Stimulated activated memory B cell treated with anti-CD40 and anti-IgM and Interleukin-4, amounts not matched to agents 10 μg/mL and 1 μg/mL and 100 μg/mL, for 72 hours (primary cell): ENCODE measurements around the gene AKT1S1.

Experiments
- ATAC-seq: fragments of 150-1000 bp; cut with Tn5 transposase; 2 replicates; pipeline ENCODE4 v1.10.0; 2021
- H3K27ac Mint-ChIP-seq: one replicate; pipeline ENCODE4 v1.8.0; 2022; ENCODE audit warnings: mild to moderate bottlenecking, mixed read lengths
- H3K27me3 Mint-ChIP-seq: one replicate; pipeline ENCODE4 v1.8.0; 2022; ENCODE audit warnings: mixed read lengths
- H3K36me3 Mint-ChIP-seq: one replicate; pipeline ENCODE4 v1.8.0; 2022; ENCODE audit warnings: mixed read lengths
- H3K4me1 Mint-ChIP-seq: one replicate; pipeline ENCODE4 v1.8.0; 2022; ENCODE audit warnings: mixed read lengths
- H3K4me3 Mint-ChIP-seq: one replicate; pipeline ENCODE4 v1.8.0; 2022; ENCODE audit warnings: mild to moderate bottlenecking, moderate library complexity, mixed read lengths
- H3K9me3 Mint-ChIP-seq: one replicate; pipeline ENCODE4 v1.8.0; 2022; ENCODE audit warnings: mixed read lengths

AKT1S1 gene

DNA sequence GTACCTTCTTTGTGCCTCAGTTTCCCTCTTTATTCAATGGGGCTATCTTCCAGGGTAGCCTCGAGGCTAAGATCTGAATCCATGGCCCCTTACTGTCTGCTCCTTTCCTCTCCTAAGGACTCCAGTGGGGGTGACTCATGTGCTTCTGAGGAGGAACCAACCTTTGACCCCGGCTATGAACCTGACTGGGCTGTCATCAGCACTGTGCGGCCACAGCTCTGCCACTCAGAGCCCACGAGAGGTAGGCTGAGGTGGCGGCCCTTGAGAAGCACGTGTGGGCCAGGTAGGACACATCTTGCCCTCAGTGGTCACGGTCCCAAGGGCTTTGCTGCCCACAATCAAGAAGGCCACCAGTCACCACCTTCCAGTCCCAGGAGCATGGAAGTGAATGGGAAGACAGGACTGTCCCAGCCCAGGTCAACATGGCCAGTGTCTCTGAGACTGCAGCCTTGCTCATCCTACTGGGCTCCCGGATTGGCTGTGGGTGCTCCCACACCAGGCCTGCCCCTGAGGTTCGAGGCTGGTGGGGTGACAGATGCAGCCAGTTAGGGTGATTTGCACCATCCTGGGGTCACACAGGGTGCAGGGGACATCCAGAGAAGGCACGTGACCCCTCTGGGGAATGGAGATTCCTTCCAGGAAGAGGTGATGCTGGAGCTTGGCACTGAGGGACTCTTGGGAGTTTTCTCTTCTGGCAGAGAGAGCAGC lies 3.2 kb upstream of the AKT1S1 start:
- peaks cover 26% of the 10 kb centered on the region for H3K4me1 Mint-ChIP-seq
- H3K9me3 Mint-ChIP-seq, result no peaks in the 10 kb centered on the region
- H3K4me3 Mint-ChIP-seq, result no peak overlapping the region
- ATAC-seq, result no peak
- H3K36me3 Mint-ChIP-seq, result peaks cover 65% of the 10 kb centered on the region
- H3K27me3 Mint-ChIP-seq, result no peaks in the 10 kb centered on the region
- H3K27ac Mint-ChIP-seq, result no peak overlapping the region

DNA sequence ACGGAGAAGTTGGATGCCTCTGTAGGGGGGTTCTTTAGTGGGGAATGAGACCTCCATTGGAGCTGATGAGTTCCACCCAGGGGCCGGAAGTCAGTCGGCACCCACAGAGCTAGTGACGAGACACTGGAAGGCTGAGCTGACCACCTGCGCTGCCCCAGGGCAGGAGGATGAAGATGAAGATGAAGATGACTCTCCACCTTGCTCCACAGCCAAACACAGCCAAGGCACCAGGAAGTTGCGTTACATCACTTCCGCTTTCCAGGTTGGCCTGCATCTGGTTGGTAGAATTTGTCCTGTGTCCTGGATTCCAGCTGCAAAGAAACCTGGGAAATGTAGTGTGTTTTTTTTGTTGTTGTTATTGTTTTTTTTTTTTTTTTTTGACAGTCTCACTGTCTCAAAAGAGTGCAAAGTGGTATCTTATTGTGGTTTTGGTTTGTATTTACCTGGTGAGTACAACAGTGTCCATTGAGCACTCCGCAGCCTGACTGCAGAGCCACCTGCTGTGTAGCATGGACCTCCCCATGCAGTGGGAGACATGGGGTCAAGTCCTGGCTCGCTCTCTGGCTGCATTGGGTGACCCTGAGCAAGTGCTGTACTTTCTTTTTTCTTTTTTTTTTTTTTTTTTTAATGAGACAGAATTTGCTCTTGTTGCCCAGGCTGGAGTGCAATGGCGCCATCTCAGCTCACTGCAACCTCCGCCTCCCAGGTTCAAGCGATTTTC lies 2.2 kb upstream of the AKT1S1 start:
- Mint-ChIP-seq H3K9me3 (no peaks in the 10 kb centered on the region), H3K4me3 (no peak overlapping the region), H3K4me1 (peaks cover 33% of the 10 kb centered on the region), H3K27me3 (no peaks in the 10 kb centered on the region), H3K27ac (no peak overlapping the region), H3K36me3 (peaks cover 56% of the 10 kb centered on the region)
- ATAC-seq, result no peak

DNA sequence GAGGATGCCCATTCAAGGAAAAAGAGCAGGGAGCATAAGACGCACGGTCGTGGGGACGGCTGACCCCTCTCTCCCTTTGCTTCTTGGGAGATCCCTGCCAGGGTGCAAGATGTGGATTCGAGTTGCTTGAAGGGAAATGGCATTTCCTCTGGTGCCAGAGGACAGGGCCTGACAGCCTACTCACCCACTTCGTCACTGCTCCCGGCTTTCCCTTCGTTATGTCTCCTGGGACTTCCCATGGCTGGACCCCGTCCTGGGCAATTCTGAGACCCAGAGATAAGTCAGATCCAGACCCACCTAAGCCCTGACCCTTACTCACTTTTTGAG lies 1.6 kb upstream of the AKT1S1 start:
- Mint-ChIP-seq H3K4me3 (no peak overlapping the region), H3K27me3 (no peaks in the 10 kb centered on the region), H3K4me1 (peaks cover 33% of the 10 kb centered on the region), H3K36me3 (peaks cover 51% of the 10 kb centered on the region), H3K9me3 (no peaks in the 10 kb centered on the region), H3K27ac (no peak overlapping the region)
- no peak for ATAC-seq

DNA sequence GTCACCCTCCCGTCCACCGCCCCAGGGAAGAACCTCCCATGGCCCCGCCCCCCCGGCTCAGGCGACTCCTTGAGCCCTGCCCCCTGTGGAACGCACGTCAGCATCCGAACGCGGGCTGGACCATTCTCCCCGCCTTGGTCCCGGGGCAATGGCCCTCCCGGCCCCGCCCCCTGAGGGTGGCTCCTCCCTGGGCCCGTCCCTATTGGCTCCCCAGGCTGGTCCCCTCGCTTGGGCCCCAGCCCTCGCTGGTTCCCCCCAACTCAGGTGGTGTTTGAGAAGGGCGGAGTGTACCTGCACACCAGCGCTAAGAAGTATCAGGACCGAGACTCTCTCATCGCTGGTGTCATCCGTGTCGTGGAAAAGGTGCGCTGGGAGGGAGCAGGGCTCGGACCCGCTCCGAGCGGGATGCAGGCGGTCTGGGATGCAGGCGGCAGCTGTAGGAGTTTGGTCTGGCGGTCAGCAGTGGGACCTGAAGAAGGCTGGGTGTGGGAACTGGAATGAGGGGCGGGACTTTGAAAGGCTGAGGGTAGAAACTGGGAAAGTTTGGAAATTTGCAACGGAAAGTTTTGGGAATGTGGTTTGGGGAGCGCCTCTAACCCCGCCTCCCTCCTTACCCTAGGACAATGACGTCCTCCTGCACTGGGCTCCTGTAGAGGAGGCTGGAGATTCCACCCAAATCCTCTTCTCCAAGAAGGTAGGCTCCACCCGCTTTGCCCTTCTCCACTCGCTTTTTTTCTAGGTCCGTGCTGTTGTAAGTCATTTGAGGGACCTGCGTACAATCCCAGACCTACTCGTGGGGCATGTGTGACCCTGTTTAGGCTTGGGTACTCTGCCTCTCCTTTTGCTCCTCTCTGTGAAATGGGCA lies 956 bp upstream of the AKT1S1 start:
- H3K4me1 Mint-ChIP-seq, result peaks cover 33% of the 10 kb centered on the region
- no peak overlapping the region for H3K4me3 Mint-ChIP-seq
- no peak overlapping the region for H3K27ac Mint-ChIP-seq
- ATAC-seq, result peak; percentile 84
- H3K36me3 Mint-ChIP-seq, result peaks cover 45% of the 10 kb centered on the region
- no peaks in the 10 kb centered on the region for H3K27me3 Mint-ChIP-seq
- no peaks in the 10 kb centered on the region for H3K9me3 Mint-ChIP-seq

DNA sequence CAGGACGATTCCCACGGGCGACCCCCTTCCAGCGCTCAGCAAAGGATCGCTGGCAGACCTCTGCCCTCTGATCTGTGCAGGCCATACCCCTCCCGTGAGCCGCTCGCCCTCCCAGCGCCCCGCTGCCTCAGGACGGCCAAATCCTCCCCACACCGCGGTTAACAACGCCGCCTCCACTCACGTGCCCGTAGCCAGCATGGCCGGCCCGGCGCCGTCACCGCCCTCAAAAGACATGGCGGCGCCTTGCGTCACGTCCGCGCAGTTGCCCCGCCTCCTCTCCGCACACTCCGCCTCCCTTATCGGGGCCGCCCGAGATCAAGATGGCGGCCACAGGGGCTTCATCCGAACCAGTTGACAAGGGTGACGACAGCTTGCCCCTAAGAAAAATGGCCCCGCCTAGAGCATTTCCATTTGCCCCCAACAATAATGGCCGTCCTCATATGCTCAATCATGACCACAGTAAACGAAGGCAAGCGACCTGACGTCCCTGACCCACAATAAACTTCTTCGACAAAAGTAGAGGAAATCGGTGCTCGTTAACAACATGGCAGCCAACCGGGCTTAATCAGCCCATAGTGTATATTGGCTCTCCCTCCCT lies 634 bp downstream of the AKT1S1 start:
- Mint-ChIP-seq H3K9me3 (no peaks in the 10 kb centered on the region), H3K27ac (no peak overlapping the region), H3K27me3 (no peaks in the 10 kb centered on the region), H3K4me1 (peaks cover 37% of the 10 kb centered on the region), H3K36me3 (peaks cover 29% of the 10 kb centered on the region), H3K4me3 (no peak overlapping the region)
- peak; percentile 79 for ATAC-seq

DNA sequence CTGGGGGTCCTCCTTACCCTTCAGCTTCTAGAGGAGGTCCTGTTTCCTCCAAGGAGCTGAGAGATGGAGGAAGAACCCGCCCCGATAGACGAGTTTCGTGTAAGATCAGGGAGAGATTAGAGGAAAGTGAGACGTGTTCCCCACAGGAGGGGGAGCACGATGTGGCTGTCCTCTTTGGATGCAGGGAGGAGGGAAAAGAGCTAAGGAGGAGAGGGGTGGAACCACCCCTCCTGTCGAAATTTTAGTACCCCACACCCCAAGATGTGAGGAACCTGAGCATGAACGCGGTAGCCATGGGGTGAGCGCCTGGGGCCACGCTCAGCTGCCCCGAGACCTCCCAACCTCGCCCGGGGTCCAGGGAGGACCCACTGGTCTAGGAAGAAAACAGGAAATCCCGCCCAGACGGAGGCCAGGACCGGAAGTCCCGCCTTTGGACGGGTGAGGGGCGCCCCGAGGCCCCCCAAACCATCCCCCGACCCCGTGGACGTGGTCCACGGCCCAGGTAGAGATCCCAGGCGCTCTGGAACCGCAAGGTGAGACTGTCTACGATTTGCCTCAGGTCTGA lies 1.2 kb downstream of the AKT1S1 start:
- Mint-ChIP-seq H3K36me3 (peaks cover 23% of the 10 kb centered on the region), H3K27ac (no peak overlapping the region), H3K4me1 (peaks cover 37% of the 10 kb centered on the region), H3K9me3 (no peaks in the 10 kb centered on the region), H3K27me3 (no peaks in the 10 kb centered on the region), H3K4me3 (no peak overlapping the region)
- peak; percentile 9 for ATAC-seq

DNA sequence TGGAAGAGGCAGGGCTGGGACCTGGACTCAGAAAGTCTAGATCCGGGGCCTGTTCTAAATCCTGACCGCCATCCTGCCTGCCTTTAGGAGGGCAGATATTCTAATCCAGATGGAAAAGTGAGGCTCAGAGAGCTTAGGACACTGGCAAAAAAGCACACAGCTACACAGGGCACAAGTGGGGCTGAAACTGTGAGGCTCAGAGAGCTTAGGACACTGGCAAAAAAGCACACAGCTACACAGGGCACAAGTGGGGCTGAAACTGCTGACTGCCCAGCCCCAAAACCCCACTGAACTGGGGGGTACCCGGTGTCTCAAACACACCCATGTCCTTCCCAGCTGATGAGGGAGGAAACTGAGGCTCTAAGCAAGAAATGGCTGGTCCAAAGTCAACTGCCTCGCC lies 2.0 kb downstream of the AKT1S1 start:
- no peak for ATAC-seq
- Mint-ChIP-seq H3K4me1 (peaks cover 45% of the 10 kb centered on the region), H3K36me3 (peaks cover 15% of the 10 kb centered on the region), H3K27ac (no peak overlapping the region), H3K4me3 (no peak overlapping the region), H3K27me3 (no peaks in the 10 kb centered on the region), H3K9me3 (no peaks in the 10 kb centered on the region)

DNA sequence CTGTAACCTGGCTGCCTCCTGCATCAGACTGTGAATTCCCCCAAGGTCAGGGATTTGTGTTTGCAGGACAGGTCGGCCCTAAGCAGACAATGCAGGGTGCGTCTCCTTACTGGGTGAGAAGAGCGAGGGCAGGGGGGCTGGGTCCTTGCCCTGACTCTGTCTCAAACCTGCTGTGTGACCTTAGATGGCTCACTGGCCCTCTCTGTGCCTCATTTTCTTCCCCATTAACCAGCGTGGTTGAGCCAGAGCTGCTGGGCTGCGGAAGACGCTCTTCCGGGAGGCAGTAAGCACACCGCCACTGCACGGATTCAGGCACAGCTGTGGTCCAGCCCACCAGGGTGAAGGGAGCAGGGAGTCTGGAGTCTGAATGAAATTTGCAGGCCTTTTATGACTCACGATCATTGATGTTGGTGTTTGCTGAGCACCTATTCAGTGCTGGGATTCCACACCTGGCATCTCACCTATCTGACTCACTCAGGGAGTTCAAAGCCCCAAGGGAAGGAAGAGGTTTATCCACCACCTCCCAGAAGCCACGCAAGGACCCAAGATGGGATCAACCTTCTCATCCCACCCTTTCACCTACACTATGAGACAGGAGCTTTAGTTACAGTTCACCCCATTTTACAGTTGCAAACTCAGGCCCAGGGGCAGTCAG lies 2.5 kb downstream of the AKT1S1 start:
- H3K4me3 Mint-ChIP-seq, result no peak overlapping the region
- H3K27ac Mint-ChIP-seq, result no peak overlapping the region
- H3K27me3 Mint-ChIP-seq, result no peaks in the 10 kb centered on the region
- no peaks in the 10 kb centered on the region for H3K9me3 Mint-ChIP-seq
- H3K36me3 Mint-ChIP-seq, result peaks cover 12% of the 10 kb centered on the region
- H3K4me1 Mint-ChIP-seq, result peaks cover 47% of the 10 kb centered on the region
- no peak for ATAC-seq

DNA sequence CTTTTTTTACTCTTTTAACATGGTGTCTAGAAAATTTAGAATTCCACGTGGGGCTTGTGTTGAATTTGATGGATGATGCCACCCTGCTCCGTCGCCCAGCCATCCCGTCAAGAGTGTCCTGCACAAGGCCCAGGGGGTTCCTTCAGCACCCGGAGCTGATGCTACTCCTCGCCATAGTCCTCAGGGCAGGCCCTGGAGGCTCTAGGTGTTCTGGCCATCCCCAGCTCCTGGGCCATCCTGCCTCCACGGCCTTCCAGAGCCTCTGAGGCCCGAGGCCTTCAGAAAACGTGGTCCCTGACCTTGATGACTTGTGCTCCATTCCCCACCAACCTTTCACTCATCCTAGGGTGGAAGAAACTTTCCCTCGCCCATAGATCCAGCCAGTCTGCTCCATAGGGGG lies 3.3 kb downstream of the AKT1S1 start:
- Mint-ChIP-seq H3K36me3 (peaks cover 6% of the 10 kb centered on the region), H3K27me3 (no peaks in the 10 kb centered on the region), H3K9me3 (no peaks in the 10 kb centered on the region), H3K4me3 (no peak overlapping the region), H3K4me1 (peaks cover 43% of the 10 kb centered on the region), H3K27ac (no peak overlapping the region)
- ATAC-seq, result no peak

DNA sequence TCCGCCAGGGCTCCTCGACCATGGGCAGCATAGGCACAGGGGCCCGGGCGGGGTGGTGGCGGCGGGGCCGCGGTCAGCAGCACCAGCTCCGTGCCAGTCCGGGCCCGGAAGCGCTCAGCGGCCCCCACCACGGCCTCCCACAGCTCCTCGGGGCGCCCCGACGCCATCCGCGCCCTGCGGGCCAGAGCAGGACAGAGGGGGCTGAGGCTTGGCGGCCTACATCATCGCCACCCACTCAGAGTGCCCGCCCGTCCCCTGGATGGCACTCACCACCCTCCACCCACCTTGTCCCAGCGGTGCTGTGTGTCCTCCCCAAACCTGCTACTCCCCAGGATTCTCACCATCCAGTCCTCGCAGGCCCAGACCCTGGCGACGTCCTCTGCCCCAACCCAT lies 4.0 kb downstream of the AKT1S1 start:
- H3K4me1 Mint-ChIP-seq, result peaks cover 38% of the 10 kb centered on the region
- peaks cover 3% of the 10 kb centered on the region for H3K36me3 Mint-ChIP-seq
- H3K9me3 Mint-ChIP-seq, result no peaks in the 10 kb centered on the region
- no peak overlapping the region for H3K4me3 Mint-ChIP-seq
- no peak for ATAC-seq
- no peaks in the 10 kb centered on the region for H3K27me3 Mint-ChIP-seq
- H3K27ac Mint-ChIP-seq, result no peak overlapping the region

DNA sequence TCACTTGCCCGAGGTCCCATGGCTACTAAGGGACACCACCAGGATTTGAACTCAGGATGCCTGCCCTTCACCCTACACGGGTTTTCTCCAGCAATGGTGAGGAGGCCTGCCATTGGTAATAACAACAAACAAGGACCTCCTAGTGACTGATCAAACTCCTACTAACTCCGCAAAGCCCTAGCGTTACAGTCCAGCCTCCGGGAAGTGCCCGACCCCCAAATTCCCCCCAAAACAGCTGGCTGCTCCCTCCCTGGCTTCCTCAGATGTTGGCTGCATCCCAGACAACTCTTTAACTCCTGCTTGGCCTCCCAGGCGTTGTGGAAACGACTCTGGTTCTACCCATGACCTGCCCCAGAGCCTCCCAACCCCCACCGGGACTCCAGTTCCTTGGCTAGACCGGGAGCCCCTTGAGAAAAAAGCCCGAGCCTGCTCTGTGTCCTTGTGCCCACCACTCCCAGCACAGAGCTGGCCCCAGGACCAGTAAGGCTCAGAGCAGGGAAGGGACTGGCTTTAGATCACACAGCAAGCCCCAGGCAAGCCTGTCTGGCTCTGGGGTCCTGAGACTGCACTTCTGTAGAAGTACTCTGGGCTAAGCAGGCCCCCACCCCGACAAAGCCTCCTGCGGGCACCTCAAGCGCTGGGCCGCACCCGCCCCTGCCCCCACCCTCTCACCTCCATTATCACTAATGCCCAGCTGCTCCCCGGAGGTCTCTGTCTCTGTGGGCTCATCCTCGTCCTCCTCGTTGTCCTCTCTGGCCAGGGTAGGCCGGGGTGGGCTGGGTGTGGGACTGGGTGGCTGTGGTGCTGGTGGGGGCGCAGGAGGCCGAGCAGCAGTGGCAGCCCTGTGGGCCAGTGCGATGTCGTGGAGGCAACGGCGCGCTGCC lies 4.7 kb downstream of the AKT1S1 start:
- H3K9me3 Mint-ChIP-seq, result no peaks in the 10 kb centered on the region
- ATAC-seq, result no peak
- peaks cover 41% of the 10 kb centered on the region for H3K4me1 Mint-ChIP-seq
- H3K27me3 Mint-ChIP-seq, result no peaks in the 10 kb centered on the region
- H3K4me3 Mint-ChIP-seq, result no peak overlapping the region
- no peaks in the 10 kb centered on the region for H3K36me3 Mint-ChIP-seq
- peak overlapping the region; percentile 45 for H3K27ac Mint-ChIP-seq

DNA sequence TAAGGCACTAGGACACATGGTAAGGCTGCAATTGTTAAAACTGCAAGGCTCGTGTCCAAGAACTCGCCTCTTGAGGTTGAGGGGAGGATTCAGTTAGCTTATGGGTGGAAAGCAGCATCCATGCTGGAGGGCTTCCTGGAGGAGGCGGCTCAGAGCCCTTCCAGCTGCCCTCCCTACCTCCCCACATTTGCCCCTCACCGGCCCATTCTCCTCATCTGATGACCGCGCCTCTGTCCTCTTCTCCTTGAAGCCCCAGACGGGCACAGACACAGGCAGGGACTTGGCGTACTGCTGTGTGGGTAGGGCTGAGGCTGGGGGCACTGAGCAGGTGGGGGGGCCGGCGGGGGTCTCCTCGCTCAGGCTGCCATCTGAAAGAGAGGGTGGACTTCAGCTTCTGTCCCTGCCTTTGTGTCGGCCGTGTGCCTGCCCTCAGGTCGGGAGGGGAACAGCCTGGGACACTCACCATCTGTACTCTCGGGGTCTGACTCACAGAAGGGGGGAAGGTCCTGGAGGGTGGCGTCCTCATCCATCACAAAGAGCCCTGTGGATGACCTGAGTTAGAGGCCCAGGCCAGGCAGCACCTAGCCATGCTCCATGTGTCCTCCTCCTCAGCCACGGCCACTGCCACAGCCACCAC lies 5.7 kb downstream of the AKT1S1 start:
- Mint-ChIP-seq H3K4me1 (peaks cover 49% of the 10 kb centered on the region), H3K4me3 (no peak overlapping the region), H3K27me3 (no peaks in the 10 kb centered on the region), H3K9me3 (no peaks in the 10 kb centered on the region), H3K36me3 (peaks cover 5% of the 10 kb centered on the region), H3K27ac (peak overlapping the region; percentile 45)
- ATAC-seq, result no peak

DNA sequence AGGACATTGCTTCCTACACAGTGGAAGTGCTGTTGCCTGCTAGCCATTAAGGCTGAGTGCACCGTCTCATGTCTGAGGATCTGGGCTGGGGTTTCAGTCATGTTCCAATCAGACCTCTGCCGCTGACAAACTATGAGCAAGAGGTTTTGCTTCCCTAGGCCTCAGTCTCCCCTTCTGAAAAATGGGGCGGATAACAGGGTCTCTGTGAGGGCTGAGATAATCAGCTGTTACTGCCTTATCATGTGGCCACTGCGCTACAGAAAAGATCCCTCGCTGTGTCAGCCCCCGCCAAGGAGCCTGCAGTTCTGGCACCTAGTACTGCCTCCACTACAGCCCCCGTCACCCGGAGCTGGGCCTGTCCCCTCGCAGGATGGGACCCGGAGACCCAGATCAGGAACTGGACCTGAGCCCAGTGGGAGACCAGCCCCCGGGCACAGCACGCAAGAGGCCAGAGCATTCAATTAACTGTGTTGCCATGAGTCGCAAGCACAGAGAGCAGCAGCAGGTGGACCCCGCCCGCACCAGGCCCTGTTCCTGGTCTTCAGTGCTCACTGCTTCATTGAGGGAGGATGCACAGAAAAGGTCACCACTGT lies 6.8 kb downstream of the AKT1S1 start:
- Mint-ChIP-seq H3K36me3 (peaks cover 13% of the 10 kb centered on the region), H3K27ac (no peak overlapping the region), H3K4me3 (no peak overlapping the region), H3K9me3 (no peaks in the 10 kb centered on the region), H3K27me3 (no peaks in the 10 kb centered on the region), H3K4me1 (peaks cover 53% of the 10 kb centered on the region)
- ATAC-seq, result no peak
